GM08714 (cell line): ENCODE results near the gene SHISAL1.

Experiments used
- H3K4me3 ChIP-seq: fragments of 200-500 bp; sonication (Bioruptor generic); 2 replicates; pipeline ENCODE4 v1.5.1; 2014; ENCODE audit warnings: mild to moderate bottlenecking, low read length, inconsistent platforms
- ZNF274 ChIP-seq: IDR thresholded peaks from 2 replicates; pipeline ENCODE4 v1.6.1; 2012; ENCODE audit warnings: mild to moderate bottlenecking, low read depth, low read length

Gene SHISAL1

GRCh38 chr22:44210722-44211121 is 102.0 kb downstream of the SHISAL1 start:
- H3K4me3 ChIP-seq = no peak overlapping the region
- no peak for TF ChIP-seq ZNF274

GRCh38 chr22:44209343-44209742 is 103.4 kb downstream of the SHISAL1 start:
- TF ChIP-seq ZNF274 = no peak
- no peak overlapping the region for H3K4me3 ChIP-seq

DNA sequence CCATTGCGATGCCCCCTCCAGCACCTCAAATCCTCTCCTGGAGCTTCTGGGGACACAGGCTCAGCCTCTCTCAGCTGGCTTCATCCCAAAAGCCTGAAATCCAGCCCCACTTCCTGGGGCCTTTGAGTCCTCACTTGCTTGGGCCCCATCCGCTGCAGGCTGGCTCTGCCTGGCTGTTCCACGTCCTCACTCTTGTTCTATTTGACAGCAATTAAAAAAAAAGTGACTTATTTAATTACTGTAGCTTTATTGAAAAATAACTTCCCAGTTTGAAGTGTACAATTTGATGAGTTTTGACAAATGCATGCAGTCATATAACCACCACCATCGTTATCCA is 104.8 kb downstream of the SHISAL1 start:
- no peak for TF ChIP-seq ZNF274
- no peak overlapping the region for H3K4me3 ChIP-seq

DNA sequence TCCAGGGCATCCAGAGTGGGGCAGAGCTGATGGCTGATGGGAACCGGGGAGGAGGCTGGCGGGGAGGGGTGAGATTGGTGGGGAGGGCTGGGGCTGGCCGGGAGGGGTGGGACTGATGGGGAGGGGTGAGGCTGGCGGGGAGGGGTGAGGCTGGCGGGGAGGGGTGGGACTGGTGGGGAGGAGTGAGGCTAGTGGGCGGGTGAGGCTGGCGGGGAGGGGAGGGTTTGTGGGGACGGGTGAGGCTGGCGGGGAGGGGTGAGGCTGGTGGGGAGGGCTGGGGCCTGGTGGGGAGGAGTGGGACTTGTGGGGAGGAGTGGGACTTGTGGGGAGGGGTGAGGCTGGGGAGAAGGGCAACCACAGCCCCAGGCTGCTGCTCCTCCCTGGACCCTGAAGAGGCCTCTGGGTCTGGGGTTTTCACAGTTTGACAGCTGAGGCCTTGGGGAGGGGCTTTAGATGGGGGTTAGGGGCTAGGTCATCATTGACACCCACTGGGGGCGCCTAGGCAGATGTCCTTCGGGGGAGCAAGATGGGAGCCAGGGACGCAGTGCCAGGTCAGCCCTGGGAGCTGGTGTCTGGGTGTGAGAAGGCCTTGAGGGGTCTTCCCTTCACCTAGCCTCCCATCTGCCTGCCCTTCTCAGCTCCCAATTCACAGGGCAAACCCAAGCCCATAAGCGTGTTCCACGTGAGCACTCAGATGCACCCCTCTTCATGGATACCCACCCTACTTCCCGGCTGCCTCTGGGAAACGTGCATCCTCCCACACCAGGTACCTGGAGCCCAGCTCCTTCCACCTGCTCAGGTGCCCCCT is 105.4 kb downstream of the SHISAL1 start:
- no peak overlapping the region for H3K4me3 ChIP-seq
- TF ChIP-seq ZNF274 = no peak

DNA sequence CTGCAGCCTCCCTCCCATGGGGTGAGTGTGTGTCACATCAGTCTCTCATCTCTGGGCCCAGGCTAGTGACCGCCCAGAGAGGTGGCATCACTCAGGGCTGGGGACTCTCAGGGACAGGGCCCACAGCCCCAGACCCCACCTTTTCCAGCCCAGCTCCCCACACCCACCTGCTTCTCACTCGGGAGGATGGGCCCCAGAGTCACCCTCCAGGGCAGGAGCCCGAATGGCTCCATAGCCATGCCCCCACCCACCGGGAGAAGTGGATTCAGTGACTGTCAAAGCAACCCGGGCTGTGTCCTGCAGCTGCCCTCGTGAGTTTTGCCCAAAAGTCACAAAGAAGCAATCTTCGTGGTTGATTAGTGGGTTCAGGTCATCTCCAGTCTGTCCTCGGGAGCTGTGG is 106.1 kb downstream of the SHISAL1 start:
- TF ChIP-seq ZNF274 = no peak
- no peak overlapping the region for H3K4me3 ChIP-seq

DNA sequence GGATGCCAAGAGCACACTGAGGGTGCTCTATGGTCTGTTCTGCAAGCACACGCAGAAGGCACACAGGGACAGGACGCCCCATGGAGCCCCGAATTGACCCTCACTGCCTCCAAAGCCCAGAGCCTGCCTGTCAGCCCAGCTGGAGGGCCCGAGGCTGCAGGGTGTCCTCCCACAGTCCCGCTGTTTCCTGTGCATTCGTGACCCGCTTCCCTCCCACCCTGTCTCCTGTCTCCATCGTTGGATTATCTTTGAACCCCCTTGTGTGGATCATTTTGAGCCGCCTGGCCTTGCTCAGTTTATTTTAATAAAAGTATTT is 106.5 kb downstream of the SHISAL1 start:
- no peak overlapping the region for H3K4me3 ChIP-seq
- no peak for TF ChIP-seq ZNF274

DNA sequence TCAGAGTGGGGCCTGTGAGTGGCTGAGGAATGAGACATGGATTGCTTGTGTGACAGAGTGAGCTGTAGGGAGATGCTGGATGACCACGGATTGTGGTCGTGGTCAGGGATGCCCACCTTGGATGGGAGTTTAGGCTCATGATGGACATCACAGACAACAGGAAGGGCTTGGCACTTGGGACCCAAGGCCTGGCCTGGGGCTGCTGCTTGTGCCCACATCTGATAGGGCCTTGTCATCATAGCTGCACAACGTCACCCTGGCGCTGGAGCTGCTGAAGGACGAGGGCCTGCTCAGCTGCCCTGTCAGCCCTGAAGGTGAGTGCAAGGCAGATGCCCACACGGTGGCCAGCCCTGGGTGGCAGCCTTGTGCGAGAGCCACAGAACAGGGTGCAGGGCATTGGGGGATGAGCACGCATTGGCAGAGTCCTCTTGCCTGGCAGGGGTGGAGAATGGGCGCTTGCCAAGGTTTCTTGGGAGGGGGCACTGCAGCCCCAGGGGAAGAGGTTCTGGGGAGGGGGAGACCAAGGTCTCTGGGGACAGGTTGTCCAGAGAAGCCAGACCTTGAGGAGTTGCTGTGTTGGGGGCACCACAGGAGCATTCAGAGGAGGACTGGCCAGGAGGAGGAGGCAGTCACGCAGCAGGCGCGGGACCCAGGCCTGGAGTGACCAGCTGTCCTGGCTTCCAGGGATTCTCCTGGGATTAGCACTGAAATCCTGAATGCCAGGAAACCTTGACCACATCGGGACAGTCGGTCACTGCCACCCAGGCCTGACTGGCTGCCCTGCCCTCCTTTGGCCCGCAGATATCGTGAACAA is 107.0 kb downstream of the SHISAL1 start:
- no peak overlapping the region for H3K4me3 ChIP-seq
- TF ChIP-seq ZNF274 = no peak

- no peak overlapping the region for H3K4me3 ChIP-seq
Observed at GRCh38 chr22:44204739-44205515, 107.8 kb downstream of the SHISAL1 start.

GRCh38 chr22:44203203-44203602 is 109.5 kb downstream of the SHISAL1 start:
- TF ChIP-seq ZNF274 = no peak
- H3K4me3 ChIP-seq = no peak overlapping the region

More at GRCh38 chr22:44204739-44205515, 107.8 kb downstream of the SHISAL1 start:
- no peak for TF ChIP-seq ZNF274

GRCh38 chr22:44202261-44202789 is 110.4 kb downstream of the SHISAL1 start:
- no peak for TF ChIP-seq ZNF274
- H3K4me3 ChIP-seq = no peak overlapping the region

GRCh38 chr22:44201665-44202064 is 111.1 kb downstream of the SHISAL1 start:
- no peak overlapping the region for H3K4me3 ChIP-seq
- no peak for TF ChIP-seq ZNF274

GRCh38 chr22:44200855-44201550 is 111.7 kb downstream of the SHISAL1 start:
- no peak for TF ChIP-seq ZNF274
- no peak overlapping the region for H3K4me3 ChIP-seq

DNA sequence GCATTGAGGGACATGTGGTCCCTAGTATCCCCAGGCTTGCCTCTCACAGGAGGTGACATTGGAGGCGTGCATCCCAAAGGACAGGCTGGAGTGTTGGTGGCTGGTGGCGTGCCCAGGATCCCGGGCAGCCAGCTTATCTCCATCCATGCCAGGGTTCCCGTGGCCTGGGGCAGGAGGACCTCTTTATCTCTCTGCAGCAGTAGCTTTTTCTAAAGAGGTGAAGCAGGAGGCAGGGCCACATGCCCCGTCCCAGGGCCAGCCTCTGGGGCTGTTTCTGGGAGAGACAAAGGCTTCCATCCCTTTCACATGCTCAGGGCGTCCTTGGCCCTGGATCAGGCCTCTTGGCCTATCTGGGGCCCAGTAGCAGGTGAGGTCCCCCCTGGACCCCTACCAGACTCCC is 112.3 kb downstream of the SHISAL1 start:
- TF ChIP-seq ZNF274 = no peak
- H3K4me3 ChIP-seq = no peak overlapping the region

- TF ChIP-seq ZNF274 = no peak
- H3K4me3 ChIP-seq = no peak overlapping the region
Observed at GRCh38 chr22:44199866-44200265, 112.9 kb downstream of the SHISAL1 start.
